C4-2B (cell line): ENCODE data around the gene MCM9.

Source experiments
- H3K27ac ChIP-seq: fragments of 450-650 bp; 2 replicates; pipeline ENCODE4 v1.5.1; 2017
- CTCF ChIP-seq: fragments of 450-650 bp; conservative IDR thresholded peaks from 2 replicates; pipeline ENCODE4 v1.5.1; 2017; ENCODE audit warnings: mild to moderate bottlenecking
- ZFX ChIP-seq: fragments of 450-650 bp; IDR thresholded peaks from 2 replicates; pipeline ENCODE4 v1.6.1; 2017

Gene MCM9

GRCh38 chr6:118780668-118781067 lies 154.3 kb downstream of the MCM9 start:
- H3K27ac ChIP-seq: no peak overlapping the region
- TF ChIP-seq CTCF (no peak), ZFX (no peak)

GRCh38 chr6:118776607-118777549 lies 158.1 kb downstream of the MCM9 start:
- no peak overlapping the region for H3K27ac ChIP-seq
- no peak for TF ChIP-seq ZFX
- TF ChIP-seq CTCF: peak; percentile 82

GRCh38 chr6:118775381-118775780 lies 159.6 kb downstream of the MCM9 start:
- TF ChIP-seq CTCF (no peak), ZFX (no peak)

GRCh38 chr6:118774581-118774980 lies 160.4 kb downstream of the MCM9 start:
- no peak overlapping the region for H3K27ac ChIP-seq
- no peak for TF ChIP-seq CTCF
- TF ChIP-seq ZFX: no peak

More at GRCh38 chr6:118775381-118775780, 159.6 kb downstream of the MCM9 start:
- H3K27ac ChIP-seq: no peak overlapping the region

- TF ChIP-seq CTCF: no peak
- TF ChIP-seq ZFX: no peak
- no peak overlapping the region for H3K27ac ChIP-seq
Observed at GRCh38 chr6:118772886-118773285, 162.1 kb downstream of the MCM9 start.

GRCh38 chr6:118771253-118771652 lies 163.7 kb downstream of the MCM9 start:
- H3K27ac ChIP-seq: no peak overlapping the region
- TF ChIP-seq ZFX: no peak

- TF ChIP-seq ZFX (no peak), CTCF (no peak)
- H3K27ac ChIP-seq: no peak overlapping the region
Observed at GRCh38 chr6:118770835-118771234, 164.1 kb downstream of the MCM9 start.
